H1 (cell line): ENCODE results near the gene C5. TPM values are rescaled to one million over a fixed set of nuclear protein-coding genes. Genes with fewer than 3 reads are reported as not detected.

Source experiments
- CTCF ChIA-PET: fragments of 300-600 bp; sonication (Branson Sonifier 250); formaldehyde crosslinking; loops from one replicate; lab custom pipeline; 2021; ENCODE audit not compliant: partially characterized antibody; lab: Charles Lee
- POLR2A ChIA-PET: fragments of 300-600 bp; sonication (Branson Sonifier 250); formaldehyde crosslinking; loops from one replicate; lab custom pipeline; 2021; ENCODE audit warnings: inconsistent platforms; ENCODE audit not compliant: partially characterized antibody; lab: Charles Lee
- DNase-seq, 2 experiments: peaks; one replicate each; pipeline versions ENCODE4 v3.0.0 to v3.0.0-alpha.2; 2010 to 2022; ENCODE audit warnings: low spot score in 2 of 2, low read depth in 1 of 2, mixed read lengths in 1 of 2
- FAIRE-seq: peaks from 2 replicates; lab custom pipeline; 2011; peaks lifted over from hg19 to GRCh38; lab: Jason Lieb, UNC
- H2AFZ ChIP-seq: 2 replicates; pipeline ENCODE4 v1.8.1; 2012; ENCODE audit warnings: low read length, inconsistent platforms
- H2AK5ac ChIP-seq: 2 replicates; pipeline ENCODE4 v1.6.1; 2013; ENCODE audit warnings: low read depth, low read length
- H2BK120ac ChIP-seq: replicated peaks from 2 replicates; pipeline ENCODE3; 2013; ENCODE audit warnings: low read depth, low read length, inconsistent platforms
- H2BK12ac ChIP-seq: 2 replicates; pipeline ENCODE4 v1.6.1; 2013; ENCODE audit warnings: low read depth, low read length
- H2BK15ac ChIP-seq: 2 replicates; pipeline ENCODE4 v1.6.1; 2013; ENCODE audit warnings: low read length
- H2BK20ac ChIP-seq: 2 replicates; pipeline ENCODE4 v1.6.1; 2013; ENCODE audit warnings: low read length
- H2BK5ac ChIP-seq: 2 replicates; pipeline ENCODE4 v1.6.1; 2013; ENCODE audit warnings: low read depth, low read length
- H3K14ac ChIP-seq: 2 replicates; pipeline ENCODE4 v1.6.1; 2013; ENCODE audit warnings: inconsistent platforms; ENCODE audit not compliant: insufficient read length
- H3K18ac ChIP-seq: 2 replicates; pipeline ENCODE4 v1.6.1; 2013; ENCODE audit warnings: low read length; ENCODE audit errors: extremely low read depth
- H3K23ac ChIP-seq: 2 replicates; pipeline ENCODE4 v1.6.1; 2013; ENCODE audit warnings: inconsistent platforms; ENCODE audit not compliant: insufficient read length
- H3K23me2 ChIP-seq: 2 replicates; pipeline ENCODE4 v1.6.1; 2013; ENCODE audit warnings: low read depth, low read length
- H3K27ac ChIP-seq: 2 replicates; pipeline ENCODE4 v1.6.1; 2011; ENCODE audit warnings: low read depth, low read length, inconsistent platforms
- H3K27me3 ChIP-seq, 4 experiments: replicated peaks in 1 of 4; 1 replicate in 1 of 4; 2 replicates in 3 of 4; pipeline versions ENCODE4 v1.6.1 to v1.8.1; 2011 to 2013; ENCODE audit warnings: low read length in 3 of 4, mild to moderate bottlenecking in 3 of 4, inconsistent platforms in 2 of 4, mixed read lengths in 2 of 4, moderate library complexity in 1 of 4; ENCODE audit not compliant: control insufficient read depth in 3 of 4, insufficient read depth in 3 of 4; ENCODE audit errors: extremely low read depth in 1 of 4
- H3K36me3 ChIP-seq, 4 experiments: 2 replicates each; pipeline versions ENCODE4 v1.6.1 to v1.8.1; 2011 to 2013; ENCODE audit warnings: mild to moderate bottlenecking in 4 of 4, low read length in 3 of 4, moderate library complexity in 2 of 4, control low read depth in 1 of 4, inconsistent platforms in 1 of 4; ENCODE audit not compliant: insufficient read depth in 4 of 4, control insufficient read depth in 2 of 4
- H3K4ac ChIP-seq: replicated peaks from 2 replicates; pipeline ENCODE3; 2013; ENCODE audit warnings: low read length, low read depth, mixed read lengths, inconsistent platforms; ENCODE audit not compliant: insufficient read length
- H3K4me1 ChIP-seq, 4 experiments: replicated peaks in 1 of 4; 1 replicate in 1 of 4; 2 replicates in 3 of 4; pipeline versions ENCODE4 v1.6.1 to v1.8.1; 2011 to 2013; ENCODE audit warnings: low read length in 3 of 4, inconsistent platforms in 2 of 4, mixed read lengths in 1 of 4; ENCODE audit not compliant: insufficient read depth in 4 of 4, control insufficient read depth in 3 of 4
- H3K4me2 ChIP-seq, 2 experiments: 2 replicates each; pipeline versions ENCODE4 v1.6.1 to v1.8.1; 2011 to 2013; ENCODE audit warnings: low read depth in 2 of 2, low read length in 2 of 2, control low read depth in 1 of 2, inconsistent platforms in 1 of 2, mild to moderate bottlenecking in 1 of 2; ENCODE audit not compliant: insufficient read depth in 1 of 2
- H3K4me3 ChIP-seq, 4 experiments: fragments of 200-600, 300-600 bp in 1 of 4; sonication (generic), shearing (Covaris generic), sonication (Bioruptor Twin) in 1 of 4; 2 replicates each; pipeline versions ENCODE4 v1.5.1 to v1.8.1; 2011 to 2016; ENCODE audit warnings: low read length in 4 of 4, low read depth in 3 of 4, control low read depth in 2 of 4, inconsistent platforms in 2 of 4, mild to moderate bottlenecking in 2 of 4, mixed read lengths in 1 of 4, moderate library complexity in 1 of 4; ENCODE audit not compliant: insufficient read depth in 2 of 4; ENCODE audit errors: extremely low read depth in 1 of 4
- H3K56ac ChIP-seq: replicated peaks from 2 replicates; pipeline ENCODE3; 2013; ENCODE audit warnings: low read depth, mild to moderate bottlenecking, mixed read lengths, low read length, inconsistent platforms; ENCODE audit not compliant: insufficient read length
- H3K79me1 ChIP-seq: 2 replicates; pipeline ENCODE4 v1.6.1; 2013; ENCODE audit warnings: low read depth, low read length, control low read depth
- H3K79me2 ChIP-seq, 2 experiments: 2 replicates each; pipeline versions ENCODE4 v1.6.1 to v1.8.1; 2012 to 2013; ENCODE audit warnings: low read length in 2 of 2, mild to moderate bottlenecking in 2 of 2, inconsistent platforms in 1 of 2; ENCODE audit not compliant: insufficient read depth in 2 of 2, control insufficient read depth in 1 of 2
- H3K9ac ChIP-seq, 4 experiments: replicated peaks in 1 of 4; 1 replicate in 1 of 4; 2 replicates in 3 of 4; pipeline versions ENCODE4 v1.6.1 to v1.8.1; 2011 to 2013; ENCODE audit warnings: low read depth in 3 of 4, low read length in 3 of 4, control low read depth in 2 of 4, mild to moderate bottlenecking in 2 of 4, moderate library complexity in 2 of 4, inconsistent platforms in 1 of 4; ENCODE audit errors: extremely low read depth in 1 of 4
- H3K9me3 ChIP-seq, 2 experiments: 2 replicates each; pipeline versions ENCODE4 v1.6.1 to v1.8.1; 2012 to 2013; ENCODE audit warnings: mild to moderate bottlenecking in 2 of 2, moderate library complexity in 2 of 2, control low read depth in 1 of 2, inconsistent platforms in 1 of 2, low read depth in 1 of 2, low read length in 1 of 2, mixed read lengths in 1 of 2; ENCODE audit not compliant: insufficient read depth in 2 of 2
- H4K20me1 ChIP-seq, 2 experiments: replicated peaks in 1 of 2; 2 replicates each; pipeline versions ENCODE3 to v1.8.1; 2011 to 2013; ENCODE audit warnings: inconsistent platforms in 2 of 2, low read length in 2 of 2, mild to moderate bottlenecking in 1 of 2; ENCODE audit not compliant: insufficient read depth in 2 of 2, control insufficient read depth in 1 of 2
- H4K5ac ChIP-seq: 2 replicates; pipeline ENCODE4 v1.6.1; 2013; ENCODE audit warnings: low read length, low read depth, mixed read lengths, inconsistent platforms; ENCODE audit not compliant: insufficient read length
- H4K8ac ChIP-seq: 2 replicates; pipeline ENCODE4 v1.8.0; 2013; ENCODE audit warnings: mild to moderate bottlenecking, moderate library complexity, low read length, inconsistent platforms; ENCODE audit not compliant: insufficient read depth; ENCODE audit errors: extremely low read depth
- H4K91ac ChIP-seq: replicated peaks from 2 replicates; pipeline ENCODE3; 2013; ENCODE audit warnings: low read length, mixed read lengths, inconsistent platforms; ENCODE audit not compliant: insufficient read length
- ASH2L ChIP-seq: fragments of 200-600, 300-600 bp; sonication (generic); IDR thresholded peaks from one replicate; pipeline ENCODE4 v1.7.1; 2017; ENCODE audit warnings: low read length
- BCL11A ChIP-seq, 2 experiments: IDR thresholded peaks; one replicate each; pipeline ENCODE4 v1.6.1; 2011; ENCODE audit warnings: low read depth in 2 of 2, low read length in 2 of 2, mild to moderate bottlenecking in 2 of 2
- CBX8 ChIP-seq: fragments of 300-800, 300-1000 bp; sonication (generic); IDR thresholded peaks from 2 replicates; pipeline ENCODE4 v1.7.1; 2016; ENCODE audit warnings: low read depth, low read length, borderline replicate concordance
- CHD2 ChIP-seq: IDR thresholded peaks from 2 replicates; pipeline ENCODE4 v1.6.1; 2012; ENCODE audit warnings: low read length, improper control_type of control experiment
- EGR1 ChIP-seq: IDR thresholded peaks from 2 replicates; pipeline ENCODE4 v1.6.1; 2011; ENCODE audit warnings: low read depth, low read length, borderline replicate concordance
- FOSL1 ChIP-seq: IDR thresholded peaks from 2 replicates; pipeline ENCODE4 v1.6.1; 2011; ENCODE audit warnings: mild to moderate bottlenecking, low read depth, low read length, moderate library complexity; ENCODE audit not compliant: insufficient read depth
- MAFK ChIP-seq: IDR thresholded peaks from 2 replicates; pipeline ENCODE4 v1.6.1; 2012; ENCODE audit warnings: low read depth, mild to moderate bottlenecking, improper control_type of control experiment, low read length
- RBBP5 ChIP-seq: IDR thresholded peaks from 2 replicates; pipeline ENCODE4 v1.7.1; 2012; ENCODE audit warnings: low read depth, mild to moderate bottlenecking, inconsistent platforms, low read length, moderate library complexity, borderline replicate concordance
- RNF2 ChIP-seq: fragments of 200-900, 300-1000 bp; sonication (generic); IDR thresholded peaks from 2 replicates; pipeline ENCODE4 v1.7.1; 2016; ENCODE audit warnings: borderline replicate concordance, low read depth, mild to moderate bottlenecking, antibody characterized with exemption, low read length; ENCODE audit not compliant: poor library complexity, severe bottlenecking; ENCODE audit errors: missing control alignments
- SP1 ChIP-seq: IDR thresholded peaks from 2 replicates; pipeline ENCODE4 v1.6.1; 2011; ENCODE audit warnings: low read depth, low read length
- SRF ChIP-seq: IDR thresholded peaks from 2 replicates; pipeline ENCODE4 v1.6.1; 2011; ENCODE audit warnings: mild to moderate bottlenecking, low read depth, low read length, moderate library complexity
- SUZ12 ChIP-seq: fragments of 200-600 bp; sonication (generic); IDR thresholded peaks from 2 replicates; pipeline ENCODE4 v1.6.1; 2012; ENCODE audit warnings: mild to moderate bottlenecking, inconsistent platforms, low read length, moderate library complexity, mixed read lengths
- TAF1 ChIP-seq: IDR thresholded peaks from 2 replicates; pipeline ENCODE4 v1.6.1; 2011; ENCODE audit warnings: mild to moderate bottlenecking, low read depth, low read length
- TBP ChIP-seq: IDR thresholded peaks from 2 replicates; pipeline ENCODE4 v1.6.1; 2011; ENCODE audit warnings: low read depth, low read length, improper control_type of control experiment
- WGBS, 2 experiments: shearing (Covaris generic) in 1 of 2; methylation state at CpG; one replicate each; pipeline versions ENCODE4 v1.1.6 to v1.1.7; 2013 to 2015; ENCODE audit warnings: low lambda C conversion rate in 2 of 2, mixed read lengths in 2 of 2, inconsistent platforms in 1 of 2, low coverage in 1 of 2, missing lambda C conversion rate in 1 of 2; ENCODE audit not compliant: insufficient replicate concordance in 2 of 2, insufficient coverage in 1 of 2, insufficient read length in 1 of 2; ENCODE audit errors: extremely low coverage in 1 of 2, missing lambda C conversion rate in 1 of 2; 5-methylcytosine and 5-hydroxymethylcytosine counted together
- polyA plus RNA-seq, 7 experiments: library from polyadenylated mRNA; depleted of rRNA in 3 of 7; stranded (reverse) in 5 of 7; unstranded in 2 of 7; fragments of >200 nt in 5 of 7; fragments of 200-250 nt in 2 of 7; gene quantifications; 1 replicate in 5 of 7; 2 replicates in 1 of 7; 4 replicates in 1 of 7; pipeline versions ENCODE4 v1.2.1 to v1.2.3, GENCODE V29; 2011 to 2013; ENCODE audit warnings: missing spikeins in 2 of 7, mixed read lengths in 2 of 7
- total RNA-seq: library from RNA; stranded (reverse); fragmentation: NEBNext Ultra II Directional; extraction: Animal tissue kit (Norgen Biotek cat#: 25700); gene quantifications from 2 replicates; pipeline ENCODE4 v1.2.1, GENCODE V29; 2021
- TF ChIP-seq, protein P1 (sequence below): IDR thresholded peaks from 2 replicates; pipeline ENCODE4 v1.6.1; 2012; ENCODE audit warnings: inconsistent platforms

C5 gene
- total and polyA plus RNA-seq, 2 of the 8 experiments (the other 6 are each of a cell fraction or from before 2014, with no cell fraction given), result 0.24 to 0.35 TPM

DNA sequence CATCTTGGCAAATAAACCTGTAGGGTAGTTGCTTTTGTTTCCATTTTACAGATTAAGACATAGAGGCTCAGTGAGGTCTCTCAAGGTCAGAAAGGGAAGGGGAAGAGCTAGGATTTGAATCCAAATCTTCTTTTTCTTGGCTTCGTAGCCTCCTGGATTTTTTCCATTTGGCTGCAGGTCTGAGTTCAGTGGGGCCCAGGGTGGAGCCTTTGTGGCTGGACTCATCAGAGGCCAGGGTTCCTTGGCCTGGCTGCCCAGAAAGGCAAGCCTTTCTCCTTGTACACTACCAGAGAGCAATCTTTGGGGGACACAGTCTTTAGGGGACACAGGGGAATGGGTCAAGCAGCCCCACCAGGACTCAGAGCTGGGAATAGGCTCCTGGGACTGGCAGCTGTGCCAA is 112.9 kb downstream of the C5 start:
- H3K18ac ChIP-seq, result no peak overlapping the region
- H3K4me2 ChIP-seq, result no peak overlapping the region
- FAIRE-seq, result no peak
- no peak overlapping the region for H3K4ac ChIP-seq
- H3K79me1 ChIP-seq, result no peaks in the 10 kb centered on the region
- POLR2A ChIA-PET, result interaction anchor here (4.6 kb wide), 1 partner anchor 8 kb away, joined by 14 read pairs; no protein-coding TSS in a partner anchor
- no peaks in the 10 kb centered on the region for H3K36me3 ChIP-seq
- H4K20me1 ChIP-seq, result no peaks in the 10 kb centered on the region
- no peak overlapping the region for H2BK5ac ChIP-seq
- no peak for DNase-seq
- H2BK12ac ChIP-seq, result no peak overlapping the region
- H2BK120ac ChIP-seq, result no peak overlapping the region
- no peak overlapping the region for H2AK5ac ChIP-seq
- no peak overlapping the region for H2BK20ac ChIP-seq
- H4K91ac ChIP-seq, result no peak overlapping the region
- H3K23ac ChIP-seq, result no peak overlapping the region
- no peak overlapping the region for H3K56ac ChIP-seq
- H2BK15ac ChIP-seq, result no peak overlapping the region
- H3K79me2 ChIP-seq, result no peaks in the 10 kb centered on the region
- no peak overlapping the region for H3K27ac ChIP-seq
- no peak overlapping the region for H4K8ac ChIP-seq
- 83% methylated on average over 1 of the region's 1 CpG; no CpG with 5 or more reads in 1 of the 2 experiments for WGBS, 2 experiments
- no peaks in the 10 kb centered on the region for H3K9me3 ChIP-seq
- H3K14ac ChIP-seq, result no peak overlapping the region
- no peak overlapping the region for H3K4me3 ChIP-seq
- H3K23me2 ChIP-seq, result no peaks in the 10 kb centered on the region
- no peak overlapping the region for H3K9ac ChIP-seq
- CTCF ChIA-PET, result interaction anchor here (0.6 to 12.5 kb wide), 26 partner anchors 8 to 184 kb away, joined by 3 to 108 read pairs (median 4); partner anchors contain the start of gene TRAF1
- H3K27me3 ChIP-seq, result no peaks in the 10 kb centered on the region
- peaks cover 0 to 4% (median 2%) of the 10 kb centered on the region in 4 experiments; a peak in 2 of 7 replicates for H3K4me1 ChIP-seq
- H2AFZ ChIP-seq, result no peak overlapping the region
- H4K5ac ChIP-seq, result no peak overlapping the region
- TF ChIP-seq SP1 (no peak), RBBP5 (no peak), SUZ12 (no peak), CBX8 (no peak), TBP (no peak), FOSL1 (no peak), SRF (no peak), EGR1 (no peak), BCL11A (IDR thresholded peaks at IDR 0.05; ENCODE audit: low read depth in 2 of 2, low read length in 2 of 2) (no peak), ASH2L (no peak), CHD2 (no peak), TAF1 (no peak), RNF2 (no peak), MAFK (no peak)
- TF ChIP-seq, protein P1, sequence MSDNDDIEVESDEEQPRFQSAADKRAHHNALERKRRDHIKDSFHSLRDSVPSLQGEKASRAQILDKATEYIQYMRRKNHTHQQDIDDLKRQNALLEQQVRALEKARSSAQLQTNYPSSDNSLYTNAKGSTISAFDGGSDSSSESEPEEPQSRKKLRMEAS, result no peak
